Loucy (cell line): ENCODE results near the gene ALX3.

Experiments
- CTCF ChIP-seq: fragments of 200-600 bp; sonication (generic); conservative IDR thresholded peaks from 2 replicates; pipeline ENCODE4 v1.5.1; 2014; ENCODE audit warnings: mild to moderate bottlenecking, antibody characterized with exemption, low read length
- EZH2phosphoT487 ChIP-seq: fragments of 200-600 bp; IDR thresholded peaks from 2 replicates; pipeline ENCODE4 v1.6.1; 2018; ENCODE audit warnings: antibody characterized with exemption, mild to moderate bottlenecking, moderate library complexity, borderline replicate concordance

DNA sequence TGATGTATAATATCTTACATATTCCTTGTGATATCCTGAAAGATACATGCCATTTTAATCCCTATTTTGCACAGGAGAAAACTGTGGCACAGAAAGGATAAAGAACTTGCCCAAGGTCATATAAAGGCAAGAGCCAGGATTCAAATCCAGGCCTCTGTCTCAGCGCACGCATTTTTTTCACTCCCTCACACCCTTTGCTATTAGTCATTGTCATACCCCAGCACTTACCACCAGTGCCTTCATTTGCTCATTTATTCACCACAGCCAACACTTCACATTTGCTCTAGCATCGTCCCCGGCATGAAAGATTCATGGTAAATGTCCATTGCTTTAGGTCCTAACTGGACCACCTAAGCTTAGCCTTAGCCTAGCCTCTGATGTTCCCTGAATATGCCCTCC lies 14.2 kb downstream of the ALX3 start:
- TF ChIP-seq CTCF, result no peak
- TF ChIP-seq EZH2phosphoT487, result no peak
